ENCODE measurements around the gene PNMA6E.

- TF ChIP-seq CTCF (IDR thresholded peaks at IDR 0.05; ENCODE audit: low read length) (no peak), EZH2phosphoT487 (IDR thresholded peaks at IDR 0.05; ENCODE audit: low read length) (no peak)
These were observed 11.9 kb upstream of the PNMA6E start for GRCh38 chrX:153412746-153413720.

All from MM.1S (cell line).